Natural killer cell (primary cell): ENCODE measurements around the gene CHM. TPM values are rescaled to one million over a fixed set of nuclear protein-coding genes. Genes with fewer than 3 reads are reported as not detected.

Source experiments
- ATAC-seq, 3 donors: fragments of 150-1000 bp in 2 of 3; fragments of 200-7000 bp in 1 of 3; cut with Tn5 transposase; 1 replicate in 1 of 3; 2 replicates in 2 of 3; pipeline ENCODE4 v1.10.0; 2021; ENCODE audit warnings: mild to moderate bottlenecking in 2 of 3, moderate library complexity in 2 of 3
- DNase-seq, 2 donors: peaks; one replicate each; pipeline versions ENCODE4 v3.0.0 to v3.0.0-alpha.2; 2013 to 2021; ENCODE audit warnings: mixed read lengths in 1 of 2
- H3K27ac ChIP-seq: one replicate; pipeline ENCODE4 v1.5.1; 2013; ENCODE audit warnings: mild to moderate bottlenecking, low read length
- H3K27me3 ChIP-seq: one replicate; pipeline ENCODE4 v1.6.1; 2013; ENCODE audit warnings: low read length; ENCODE audit not compliant: control insufficient read depth, insufficient read depth
- H3K36me3 ChIP-seq: one replicate; pipeline ENCODE4 v1.6.1; 2013; ENCODE audit warnings: low read length; ENCODE audit not compliant: control insufficient read depth, insufficient read depth
- H3K4me1 ChIP-seq: one replicate; pipeline ENCODE4 v1.6.1; 2013; ENCODE audit warnings: low read length; ENCODE audit not compliant: control insufficient read depth, insufficient read depth
- H3K4me3 ChIP-seq: one replicate; pipeline ENCODE4 v1.5.1; 2013; ENCODE audit warnings: low read length
- H3K9me3 ChIP-seq: one replicate; pipeline ENCODE4 v1.6.1; 2013; ENCODE audit warnings: low read length; ENCODE audit not compliant: control insufficient read depth, insufficient read depth
- H3K27ac Mint-ChIP-seq, 2 donors: one replicate each; pipeline ENCODE4 v1.8.0; 2022; ENCODE audit warnings: mild to moderate bottlenecking in 2 of 2, mixed read lengths in 2 of 2, moderate library complexity in 1 of 2
- H3K27me3 Mint-ChIP-seq, 2 donors: one replicate each; pipeline ENCODE4 v1.8.0; 2022; ENCODE audit warnings: low read depth in 2 of 2, mixed read lengths in 2 of 2
- H3K36me3 Mint-ChIP-seq: one replicate; pipeline ENCODE4 v1.8.0; 2022; ENCODE audit warnings: mixed read lengths
- H3K4me1 Mint-ChIP-seq, 2 donors: one replicate each; pipeline ENCODE4 v1.8.0; 2022; ENCODE audit warnings: mixed read lengths in 2 of 2
- H3K4me3 Mint-ChIP-seq: one replicate; pipeline ENCODE4 v1.8.0; 2022; ENCODE audit warnings: mild to moderate bottlenecking, moderate library complexity, mixed read lengths
- H3K9me3 Mint-ChIP-seq, 2 donors: one replicate each; pipeline ENCODE4 v1.8.0; 2022; ENCODE audit warnings: mixed read lengths in 2 of 2
- CTCF ChIP-seq: fragments of 200-600 bp; IDR thresholded peaks from one replicate; pipeline ENCODE4 v1.8.0; 2022; ENCODE audit warnings: antibody characterized with exemption
- WGBS: methylation state at CpG from one replicate; pipeline ENCODE4 v1.1.7; 2013; ENCODE audit warnings: missing lambda C conversion rate; ENCODE audit not compliant: insufficient coverage; 5-methylcytosine and 5-hydroxymethylcytosine counted together
- intact Hi-C: fragments of 100-400 bp; cut with micrococcal nuclease; formaldehyde crosslinking; loops from one replicate; pipeline ENCODE4 v1.14.2; 2022
- total RNA-seq, 4 donors: library from RNA; stranded (reverse); fragments of 120-200 nt in 1 of 4; gene quantifications; one replicate each; pipeline versions ENCODE4 v1.2.3 to v1.2.4, GENCODE V29; 2013 to 2022

CHM gene
- total RNA-seq, 3 donors from 2014 or later (not counting 1 experiment from before 2014, with no cell fraction given): 11.8 to 20.2 (median 16.5) TPM

- intact Hi-C loops: no loop called here
- no peaks in the 10 kb centered on the region for H3K36me3 Mint-ChIP-seq
- DNase-seq (no peak), ATAC-seq (no peak)
- H3K36me3 ChIP-seq: no peaks in the 10 kb centered on the region
- H3K4me1 ChIP-seq: no peaks in the 10 kb centered on the region
- no peaks in the 10 kb centered on the region for H3K9me3 Mint-ChIP-seq
- peaks cover 20 to 60% of the 10 kb centered on the region in 2 donors for H3K27me3 Mint-ChIP-seq
- H3K9me3 ChIP-seq: no peaks in the 10 kb centered on the region
- WGBS: 88% methylated on average over 2 of the region's 3 CpGs
- no peaks in the 10 kb centered on the region for H3K4me1 Mint-ChIP-seq
- H3K27me3 ChIP-seq: no peaks in the 10 kb centered on the region
- H3K4me3 Mint-ChIP-seq: no peak overlapping the region
- TF ChIP-seq CTCF: no peak
- H3K27ac ChIP-seq: no peak overlapping the region
- H3K27ac Mint-ChIP-seq: no peak overlapping the region
- no peak overlapping the region for H3K4me3 ChIP-seq
These were observed 14.0 kb upstream of the CHM start for GRCh38 chrX:86061407-86061806.

DNA sequence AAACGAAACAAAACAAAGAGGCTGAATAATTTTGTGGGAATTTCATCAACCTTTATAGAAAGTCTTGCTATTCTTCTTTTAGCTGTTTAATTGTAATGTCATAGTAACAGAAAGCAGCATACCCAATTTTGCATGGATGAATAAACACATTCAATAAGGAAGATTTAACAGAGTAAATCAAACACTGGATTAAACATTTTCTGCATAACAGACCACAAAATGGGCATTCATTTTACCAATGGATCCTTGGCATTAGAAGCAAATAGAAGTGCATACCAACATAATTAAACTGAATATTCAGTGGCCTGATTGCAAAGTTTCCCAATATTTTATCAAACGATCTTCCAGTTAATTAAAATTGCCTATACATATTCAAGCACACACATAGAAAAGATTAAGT lies 4.4 kb upstream of the CHM start:
- H3K36me3 ChIP-seq: no peaks in the 10 kb centered on the region
- DNase-seq (no peak), ATAC-seq (no peak)
- H3K4me1 Mint-ChIP-seq: no peaks in the 10 kb centered on the region
- no peaks in the 10 kb centered on the region for H3K9me3 ChIP-seq
- intact Hi-C loops: no loop called here
- H3K36me3 Mint-ChIP-seq: no peaks in the 10 kb centered on the region
- no CpG with 5 or more reads among the region's 2 CpGs for WGBS
- no peak overlapping the region for H3K4me3 Mint-ChIP-seq
- no peak for TF ChIP-seq CTCF
- no peak overlapping the region for H3K27ac Mint-ChIP-seq
- H3K27ac ChIP-seq: no peak overlapping the region
- peaks cover 2% of the 10 kb centered on the region for H3K27me3 ChIP-seq
- no peak overlapping the region for H3K4me3 ChIP-seq
- no peaks in the 10 kb centered on the region for H3K9me3 Mint-ChIP-seq
- H3K27me3 Mint-ChIP-seq: peaks cover 23 to 43% of the 10 kb centered on the region in 2 donors
- H3K4me1 ChIP-seq: peaks cover 2% of the 10 kb centered on the region

DNA sequence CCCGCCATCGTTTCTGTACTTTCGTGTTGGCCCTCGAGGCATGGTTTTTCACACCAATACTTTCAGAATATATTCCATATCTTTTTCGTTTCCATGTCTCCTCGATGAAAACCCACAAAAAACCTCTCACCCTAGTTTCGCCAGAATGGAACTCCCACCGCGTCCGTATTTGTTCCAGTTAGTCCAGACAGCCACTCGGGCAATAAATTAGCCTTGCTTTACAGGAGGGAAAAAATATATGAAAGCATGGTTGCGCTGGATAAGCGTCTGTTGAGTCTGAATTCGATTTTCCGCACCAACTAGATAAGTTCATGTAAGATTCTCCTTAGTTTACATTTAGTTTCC lies 550 bp upstream of the CHM start:
- 35% methylated on average over 15 of the region's 15 CpGs for WGBS
- Histone ChIP-seq H3K27ac (no peak overlapping the region), H3K4me1 (peaks cover 2% of the 10 kb centered on the region), H3K9me3 (no peaks in the 10 kb centered on the region), H3K27me3 (peaks cover 2% of the 10 kb centered on the region), H3K4me3 (peak overlapping the region; percentile 74), H3K36me3 (no peaks in the 10 kb centered on the region)
- Mint-ChIP-seq H3K4me1 (peaks cover 4% of the 10 kb centered on the region in 2 donors), H3K27me3 (peaks cover 14 to 19% of the 10 kb centered on the region in 2 donors), H3K27ac (no peak overlapping the region), H3K9me3 (no peaks in the 10 kb centered on the region), H3K36me3 (no peaks in the 10 kb centered on the region), H3K4me3 (no peak overlapping the region)
- intact Hi-C loops: loop anchor here (2.0 kb wide), 1 partner anchor 33 kb away; no protein-coding TSS in a partner anchor
- DNase-seq: no peak
- no peak for ATAC-seq
- no peak for TF ChIP-seq CTCF

DNA sequence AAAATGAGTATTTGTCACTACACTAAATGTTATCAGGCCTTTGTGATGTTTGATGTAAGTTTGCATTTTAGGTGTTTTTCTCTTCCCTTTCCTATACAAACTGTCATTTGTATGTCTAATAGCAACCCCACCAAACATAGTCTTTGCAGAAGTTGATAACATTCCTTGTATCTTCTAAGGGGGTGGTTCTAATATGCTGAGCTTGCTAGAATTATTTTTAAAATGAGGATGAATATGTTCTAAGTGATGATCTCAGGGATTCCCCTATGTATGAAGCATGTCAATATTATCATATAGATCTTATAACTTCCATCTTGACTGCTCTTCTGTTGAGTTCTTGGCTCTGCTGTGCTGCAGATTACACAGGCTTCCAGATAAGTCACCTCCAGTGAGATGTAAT lies 3.1 kb downstream of the CHM start:
- intact Hi-C loops: no loop called here
- no peak for TF ChIP-seq CTCF
- no peaks in the 10 kb centered on the region for H3K36me3 Mint-ChIP-seq
- no peak overlapping the region for H3K27ac ChIP-seq
- peaks cover 11 to 18% of the 10 kb centered on the region in 2 donors for H3K4me1 Mint-ChIP-seq
- peaks cover 6 to 8% of the 10 kb centered on the region in 2 donors for H3K27me3 Mint-ChIP-seq
- peaks cover 2% of the 10 kb centered on the region for H3K4me1 ChIP-seq
- H3K9me3 ChIP-seq: no peaks in the 10 kb centered on the region
- no peaks in the 10 kb centered on the region for H3K36me3 ChIP-seq
- peaks cover 2% of the 10 kb centered on the region for H3K27me3 ChIP-seq
- ATAC-seq (no peak), DNase-seq (no peak)
- no peaks in the 10 kb centered on the region for H3K9me3 Mint-ChIP-seq
- peak overlapping the region in 1 of 2 donors; percentile 3 for H3K27ac Mint-ChIP-seq
- H3K4me3 Mint-ChIP-seq: no peak overlapping the region
- H3K4me3 ChIP-seq: no peak overlapping the region
